Measurements from ENCODE around the gene VEGFB.
A peak's percentile ranks its signal among the peaks of the same experiment; 100 is the strongest.

VEGFB gene

GRCh38 chr11:64247729-64248531 is 13.5 kb downstream of the VEGFB start:
- DNase-seq (ENCODE audit: low read depth) = no peak

- no peak for DNase-seq (ENCODE audit: low read depth)
These were observed 14.2 kb downstream of the VEGFB start for GRCh38 chr11:64248578-64248977.

DNA sequence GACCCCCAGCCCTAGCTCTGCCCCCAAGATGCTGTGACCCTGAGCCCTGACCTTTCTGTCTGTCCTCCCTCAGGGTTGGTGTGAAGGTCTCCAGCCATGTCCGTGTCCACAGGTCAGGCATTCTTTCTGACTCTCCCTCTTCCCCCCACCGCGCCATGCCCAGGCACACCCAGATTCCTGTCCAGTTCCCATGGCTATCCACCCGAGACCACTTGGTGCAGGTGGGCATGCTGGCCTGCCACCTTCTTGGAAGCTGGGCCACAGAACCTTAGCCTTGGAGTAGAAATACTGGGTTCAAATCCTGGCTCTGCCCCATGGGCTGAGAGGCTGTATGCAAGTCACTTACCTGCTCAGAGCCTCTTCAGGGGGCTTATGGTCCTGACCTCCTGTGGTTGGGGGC is 14.7 kb downstream of the VEGFB start:
- DNase-seq (ENCODE audit: low read depth) = no peak

GRCh38 chr11:64249563-64250414 is 15.4 kb downstream of the VEGFB start:
- no peak for DNase-seq (ENCODE audit: low read depth)

DNA sequence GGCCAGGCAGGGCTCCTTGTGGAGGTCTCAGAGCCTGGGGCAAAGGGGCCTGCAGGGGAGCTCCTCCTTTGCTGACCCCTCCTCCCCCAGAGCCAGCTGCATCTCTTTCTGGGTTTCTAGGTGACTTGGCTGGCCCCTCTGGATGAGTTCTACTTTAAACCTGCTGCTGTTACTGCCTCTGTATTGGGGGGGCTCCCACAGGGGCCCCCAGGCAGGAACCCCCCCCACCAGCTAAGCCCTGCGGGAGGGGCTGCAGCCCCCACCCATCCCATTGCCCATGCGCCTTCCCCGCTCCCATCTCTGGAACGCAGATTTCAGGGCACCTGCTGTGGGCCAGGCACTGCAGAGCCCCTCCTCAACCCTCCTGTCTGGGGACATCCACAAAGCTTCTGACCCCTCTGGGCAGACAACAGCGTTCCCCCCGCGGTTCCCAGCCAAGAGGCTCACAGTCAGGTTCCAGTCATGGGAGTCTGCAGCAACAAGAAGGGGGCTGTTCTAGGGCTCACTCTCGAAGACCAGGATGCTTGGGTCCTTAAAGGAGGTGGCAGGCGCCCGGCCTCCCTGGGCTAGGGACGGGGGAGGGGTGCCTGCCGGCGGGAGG is 16.1 kb downstream of the VEGFB start:
- no peak for DNase-seq (ENCODE audit: low read depth)

DNA sequence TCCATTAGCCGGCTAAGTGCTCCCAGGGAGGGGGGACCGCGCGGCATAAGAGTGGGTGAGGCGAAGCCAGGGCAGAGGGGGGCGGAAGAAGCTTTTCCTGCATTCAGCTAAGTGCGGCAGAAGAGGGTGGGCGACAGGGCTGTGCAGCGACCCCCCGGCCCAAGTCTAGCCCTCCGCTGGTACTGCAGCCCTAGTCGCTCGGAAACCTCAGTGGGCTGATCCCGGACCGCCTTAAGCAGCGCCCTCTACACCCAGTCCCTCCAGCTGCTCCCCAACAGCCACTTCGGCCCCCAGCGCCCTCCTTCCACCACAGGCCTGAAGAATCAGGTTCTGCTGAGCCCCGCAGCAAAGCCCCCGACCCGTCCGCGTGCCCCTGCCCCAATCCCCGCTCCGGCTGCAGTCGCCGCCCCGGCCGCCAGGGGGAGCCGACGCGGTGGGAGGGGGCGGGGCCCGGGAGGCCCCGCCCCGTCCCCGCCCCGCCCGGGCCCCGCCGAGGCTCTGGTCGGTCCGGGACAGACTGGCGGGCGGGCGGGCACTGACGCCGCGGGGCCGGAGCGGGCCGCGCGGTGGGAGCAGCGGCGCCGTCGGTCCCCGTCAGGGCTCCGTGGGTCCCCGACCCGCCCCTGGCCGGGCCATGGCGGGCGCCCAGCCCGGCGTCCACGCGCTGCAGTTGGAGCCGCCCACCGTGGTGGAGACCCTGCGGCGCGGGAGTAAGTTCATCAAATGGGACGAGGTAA is 16.8 kb downstream of the VEGFB start, which contains the start of gene PLCB3:
PLCB3 (plus strand) TSS at position 515 of the 737 bp plus-strand sequence; CDS start at position 635, 120 bp downstream.
- DNase-seq (ENCODE audit: low read depth) = peak; percentile 55

DNA sequence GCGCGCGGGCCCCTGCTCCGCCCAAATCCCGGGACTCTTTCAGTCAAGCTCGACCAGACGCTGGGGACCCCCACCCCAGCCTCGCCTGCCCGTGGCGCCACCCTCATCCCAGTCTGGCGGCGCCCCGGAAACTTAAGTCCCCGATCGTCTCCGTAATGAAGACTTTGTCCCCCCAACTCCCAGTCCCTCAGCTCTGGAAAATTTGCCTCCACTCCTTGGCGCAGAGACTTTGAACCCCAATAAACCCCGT is 17.3 kb downstream of the VEGFB start:
- no peak for DNase-seq (ENCODE audit: low read depth)

DNA sequence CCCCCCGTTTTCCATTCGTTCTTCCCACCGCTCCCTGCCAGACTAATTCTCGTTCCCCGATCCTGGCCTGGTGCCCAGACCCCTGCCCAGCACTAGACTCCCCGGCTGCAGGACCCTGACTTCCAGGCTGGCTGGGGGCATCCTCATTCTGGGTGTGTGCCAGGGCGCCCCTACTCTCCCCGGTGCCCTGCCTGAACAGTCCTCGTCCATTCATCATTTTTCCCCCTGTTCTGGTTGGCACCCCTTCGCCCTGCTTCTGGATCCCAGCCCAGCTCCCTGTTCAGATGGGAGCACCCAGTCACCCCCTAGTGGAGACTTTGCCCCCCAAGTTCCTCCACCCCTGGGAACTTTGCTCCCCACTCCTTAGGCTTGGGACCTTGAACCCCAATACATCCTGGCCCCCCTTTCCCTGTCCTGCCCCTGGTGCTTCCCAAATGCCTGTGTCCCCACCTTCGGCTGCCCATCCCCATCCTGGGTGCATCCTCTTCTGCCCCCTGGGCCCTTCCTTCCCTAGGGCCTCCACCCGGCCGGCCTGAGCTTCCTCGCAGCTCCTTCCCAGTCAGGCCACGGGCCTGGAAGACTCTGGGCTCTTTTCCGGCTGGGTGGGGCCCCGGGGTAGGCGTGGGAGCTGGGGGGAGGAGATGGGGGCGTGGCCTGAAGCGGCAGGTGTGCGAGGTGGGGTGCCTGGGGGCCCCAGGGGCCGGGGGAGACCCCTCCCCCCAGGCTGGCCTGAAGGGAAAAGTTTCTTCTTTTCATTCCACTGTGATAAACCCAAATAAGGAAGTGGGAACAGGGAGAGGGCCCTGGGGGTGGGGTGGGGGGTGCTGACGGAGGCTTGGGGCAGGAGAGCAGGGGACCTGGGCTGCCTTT is 17.9 kb downstream of the VEGFB start:
- DNase-seq (ENCODE audit: low read depth) = no peak

- DNase-seq (ENCODE audit: low read depth) = no peak
These were observed 18.7 kb downstream of the VEGFB start for GRCh38 chr11:64253043-64253442.

GRCh38 chr11:64253481-64253880 is 19.1 kb downstream of the VEGFB start:
- no peak for DNase-seq (ENCODE audit: low read depth)

DNA sequence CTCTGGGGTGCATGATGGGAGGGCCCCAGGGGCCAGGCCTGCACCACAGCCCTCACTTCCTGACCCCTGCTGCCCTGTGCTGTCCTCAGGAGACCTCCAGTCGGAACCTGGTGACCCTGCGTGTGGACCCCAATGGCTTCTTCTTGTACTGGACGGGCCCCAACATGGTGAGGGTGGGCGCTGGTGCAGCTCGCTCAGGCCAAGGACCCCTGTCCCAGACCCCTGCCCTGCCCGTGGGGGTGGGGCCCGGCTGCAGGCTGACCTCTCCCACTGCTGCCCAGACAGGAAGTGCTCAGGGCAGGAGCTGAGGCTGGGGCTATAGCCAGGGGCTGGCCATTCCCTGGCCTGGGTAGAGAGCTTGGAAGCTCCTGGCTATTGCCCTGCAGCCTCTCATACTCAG is 19.9 kb downstream of the VEGFB start:
- DNase-seq (ENCODE audit: low read depth) = no peak

DNA sequence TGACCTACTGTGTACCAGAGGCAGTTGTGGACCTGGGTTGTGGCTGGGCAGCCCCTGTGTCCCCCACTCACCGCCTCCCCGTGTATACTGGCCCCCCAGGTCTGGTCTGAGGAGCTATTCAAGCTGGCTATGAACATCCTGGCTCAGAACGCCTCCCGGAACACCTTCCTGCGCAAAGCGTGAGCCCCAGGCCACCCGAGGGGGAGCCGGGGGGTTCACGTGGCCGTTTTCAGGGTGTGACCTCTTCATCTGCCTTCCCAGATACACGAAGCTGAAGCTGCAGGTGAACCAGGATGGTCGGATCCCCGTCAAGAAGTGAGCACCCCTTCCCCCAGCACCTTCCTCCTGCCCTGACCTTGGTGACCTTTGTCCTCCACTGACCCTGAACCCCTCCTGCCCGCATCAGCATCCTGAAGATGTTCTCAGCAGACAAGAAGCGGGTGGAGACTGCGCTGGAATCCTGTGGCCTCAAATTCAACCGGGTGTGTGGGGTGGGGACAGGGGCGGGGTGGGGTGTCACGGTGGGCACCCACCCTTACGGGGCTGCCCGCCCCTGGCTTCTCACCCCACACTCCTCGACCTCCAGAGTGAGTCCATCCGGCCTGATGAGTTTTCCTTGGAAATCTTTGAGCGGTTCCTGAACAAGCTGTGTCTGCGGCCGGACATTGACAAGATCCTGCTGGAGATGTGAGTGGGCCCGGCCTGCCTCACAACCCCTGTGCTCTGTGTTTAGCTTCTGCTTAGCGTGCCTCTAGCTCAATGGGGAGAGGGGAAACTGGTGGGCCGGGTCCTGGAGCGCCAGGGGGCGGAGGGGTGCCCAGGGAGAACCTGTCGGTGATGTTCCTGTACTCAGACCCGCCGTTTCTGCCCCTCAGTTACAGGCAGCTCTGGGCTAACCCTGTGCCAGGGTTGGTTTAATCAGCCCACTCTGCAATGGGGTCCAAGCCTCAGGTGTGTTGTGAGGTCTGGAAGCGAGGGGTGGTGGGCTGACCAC is 21.0 kb downstream of the VEGFB start:
- no peak for DNase-seq (ENCODE audit: low read depth)

GRCh38 chr11:64256300-64256699 is 21.9 kb downstream of the VEGFB start:
- DNase-seq (ENCODE audit: low read depth) = no peak

GRCh38 chr11:64258356-64258755 is 24.0 kb downstream of the VEGFB start:
- DNase-seq (ENCODE audit: low read depth) = no peak

DNA sequence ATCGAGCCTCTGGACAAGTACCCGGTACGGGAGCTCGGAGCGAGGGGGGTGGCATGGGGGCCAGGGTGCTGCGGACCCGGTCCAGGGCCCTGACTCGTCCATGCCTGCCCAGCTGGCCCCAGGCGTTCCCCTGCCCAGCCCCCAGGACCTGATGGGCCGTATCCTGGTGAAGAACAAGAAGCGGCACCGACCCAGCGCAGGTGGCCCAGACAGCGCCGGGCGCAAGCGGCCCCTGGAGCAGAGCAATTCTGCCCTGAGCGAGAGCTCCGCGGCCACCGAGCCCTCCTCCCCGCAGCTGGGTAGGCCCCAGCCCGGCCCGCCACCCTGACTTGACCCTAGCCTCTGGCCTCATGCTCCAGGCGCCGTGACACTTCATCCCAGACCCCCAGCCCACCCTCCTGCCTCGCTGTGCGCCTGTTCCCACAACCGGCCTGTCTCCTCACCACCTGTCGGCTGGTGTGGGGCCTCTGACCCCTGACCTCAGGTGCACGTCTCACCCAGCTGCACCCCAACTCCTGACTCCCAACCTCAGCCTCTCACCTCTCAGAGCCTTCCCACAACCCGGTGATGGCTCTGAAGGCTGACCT is 24.7 kb downstream of the VEGFB start:
- DNase-seq (ENCODE audit: low read depth) = no peak

DNA sequence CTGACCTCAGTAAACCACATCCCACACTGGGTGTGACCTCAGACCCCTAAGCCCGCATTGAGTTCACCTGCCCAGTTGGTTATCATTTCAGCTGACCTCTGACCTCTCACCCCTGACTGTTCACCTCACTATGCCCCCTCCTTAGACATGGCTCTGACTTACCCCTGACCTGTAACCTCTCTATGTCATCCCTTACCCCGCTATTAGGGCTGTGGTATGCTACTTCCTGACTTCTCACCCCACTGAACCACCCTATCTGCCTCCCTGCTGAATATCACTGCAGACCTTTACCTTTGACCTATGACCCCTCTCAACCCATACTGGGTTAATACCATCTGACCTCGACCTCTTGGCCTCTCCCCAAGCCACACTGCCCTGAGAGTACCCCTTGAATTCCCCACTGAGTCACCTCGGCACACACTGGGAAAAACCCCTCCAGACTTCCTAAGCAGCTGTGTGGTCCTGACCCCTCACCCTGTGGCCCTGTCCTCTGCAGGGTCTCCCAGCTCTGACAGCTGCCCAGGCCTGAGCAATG is 25.2 kb downstream of the VEGFB start:
- DNase-seq (ENCODE audit: low read depth) = no peak

GRCh38 chr11:64260147-64260708 is 25.8 kb downstream of the VEGFB start:
- no peak for DNase-seq (ENCODE audit: low read depth)

DNA sequence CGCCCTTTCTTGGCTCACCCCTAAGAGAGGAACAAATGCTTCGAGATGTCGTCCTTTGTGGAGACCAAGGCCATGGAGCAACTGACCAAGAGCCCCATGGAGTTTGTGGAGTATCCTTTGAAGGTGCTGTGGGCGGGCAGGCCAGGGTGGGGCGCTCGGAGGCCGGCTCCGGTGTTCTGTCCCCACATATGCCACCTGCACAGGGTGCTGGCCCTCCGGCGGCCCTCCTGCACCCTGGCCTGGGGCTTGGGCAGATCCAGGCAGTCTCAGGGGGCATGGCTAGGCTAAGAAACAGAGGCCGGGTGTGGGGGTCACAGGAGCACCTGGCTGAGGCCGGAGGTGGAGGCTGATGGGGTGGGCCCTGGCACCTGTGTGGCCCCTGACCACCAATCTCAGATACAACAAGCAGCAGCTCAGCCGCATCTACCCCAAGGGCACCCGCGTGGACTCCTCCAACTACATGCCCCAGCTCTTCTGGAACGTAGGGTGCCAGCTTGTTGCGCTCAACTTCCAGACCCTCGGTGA is 27.2 kb downstream of the VEGFB start:
- DNase-seq (ENCODE audit: low read depth) = no peak

Data from stimulated activated CD8-positive, alpha-beta memory T cell treated with anti-CD3 and anti-CD28 coated beads, Interleukin-12 subunit alpha, Interleukin-12 subunit beta, amount 100 ng/mL, for 4 hours (primary cell).